Heart left ventricle (tissue), 16 donors: ENCODE results near the gene PMEPA1. TPM values are rescaled to one million over a fixed set of nuclear protein-coding genes. Genes with fewer than 3 reads are reported as not detected.

Experiments
- ATAC-seq, 4 donors: fragments of 200-7000 bp; cut with Tn5 transposase; one replicate each; pipeline ENCODE4 v1.9.1; 2020 to 2022; ENCODE audit warnings: moderate library complexity in 4 of 4, mild to moderate bottlenecking in 3 of 4, moderate number of reproducible peaks in 1 of 4
- DNase-seq, 5 donors: peaks; one replicate each; pipeline ENCODE4 v3.0.0-alpha.2; 2020
- H3K27ac ChIP-seq, 12 donors: fragments of 200-600 bp; sonication (generic) in 4 of 12; one replicate each; pipeline versions ENCODE4 v1.5.0 to v1.8.0; 2016 to 2022; ENCODE audit warnings: mild to moderate bottlenecking in 2 of 12
- H3K27me3 ChIP-seq, 9 donors: fragments of 200-600 bp; sonication (generic) in 2 of 9; one replicate each; pipeline versions ENCODE4 v1.5.1 to v1.8.0; 2016 to 2022; ENCODE audit warnings: mild to moderate bottlenecking in 3 of 9
- H3K36me3 ChIP-seq, 9 donors: fragments of 200-600 bp; sonication (generic) in 2 of 9; one replicate each; pipeline versions ENCODE4 v1.5.0 to v1.8.0; 2018 to 2022; ENCODE audit warnings: mild to moderate bottlenecking in 2 of 9
- H3K4me1 ChIP-seq, 12 donors: fragments of 200-600 bp; sonication (generic) in 4 of 12; one replicate each; pipeline versions ENCODE4 v1.5.0 to v1.8.0; 2016 to 2022; ENCODE audit warnings: mild to moderate bottlenecking in 3 of 12
- H3K4me3 ChIP-seq, 12 donors: fragments of 200-600 bp; sonication (generic) in 4 of 12; one replicate each; pipeline versions ENCODE4 v1.5.0 to v1.8.0; 2017 to 2022; ENCODE audit warnings: mild to moderate bottlenecking in 9 of 12, moderate library complexity in 4 of 12
- H3K9me3 ChIP-seq, 12 donors: fragments of 200-600 bp; sonication (generic) in 4 of 12; one replicate each; pipeline versions ENCODE4 v1.5.0 to v1.8.0; 2016 to 2022; ENCODE audit warnings: mild to moderate bottlenecking in 1 of 12
- CTCF ChIP-seq, 12 donors: fragments of 200-600 bp; sonication (generic) in 4 of 12; IDR thresholded peaks; one replicate each; pipeline versions ENCODE4 v1.5.0 to v1.8.0; 2018 to 2022; ENCODE audit warnings: antibody characterized with exemption in 12 of 12, mild to moderate bottlenecking in 5 of 12
- POLR2A ChIP-seq, 2 donors: fragments of 450-650 bp; IDR thresholded peaks; one replicate each; pipeline ENCODE4 v1.6.1; 2017; ENCODE audit warnings: antibody characterized with exemption in 2 of 2, mild to moderate bottlenecking in 2 of 2, moderate library complexity in 2 of 2
- WGBS, 4 donors: extraction: QIAGEN DNeasy Blood & Tissue Kit in 2 of 4; methylation state at CpG; one replicate each; pipeline versions ENCODE4 v1.1.5 to v1.1.7; 2013 to 2018; 5-methylcytosine and 5-hydroxymethylcytosine counted together
- intact Hi-C, 10 donors: fragments of 100-400 bp; cut with DNase I; formaldehyde crosslinking; loops; one replicate each; pipeline versions ENCODE4 v1.11.1 to v1.14.2; 2022
- polyA plus RNA-seq, 2 donors: library from polyadenylated mRNA; stranded (reverse); fragments of 200-250 nt; gene quantifications; one replicate each; pipeline ENCODE4 v1.2.3, GENCODE V29; 2013
- total RNA-seq, 9 donors: library from RNA; depleted of rRNA in 2 of 9; stranded (reverse); fragments of >200 nt in 2 of 9; fragmentation: NEBNext Ultra II Directional in 3 of 9; extraction: Animal tissue kit (Norgen Biotek cat#: 25700) in 3 of 9; gene quantifications; one replicate each; pipeline versions ENCODE4 v1.1.0 to v1.2.4, GENCODE V29; 2016 to 2023
- donor health status: ischemic (EF 13 %, LVEDD 7.1; RV severe dilation, severe dysfunction).
- donor health status: healthy with polysubstance abuse.
- donor health status: DM: no; HTN: yes; CAD: no.
- donor health status: DM: no; HTN: no; CAD: no.
- donor health status: ischemic (EF 25% LVEDD 6.9; RV normal size, moderate dysfunction).
- donor health status: ischemic (EF 25% LVEDD 5.7; RV mildly dilated, moderate dysfunction).
- donor health status: healthy.
- donor health status: DM: yes; HTN: yes; CAD: no.
- donor health status: ischemic (EF 35%, LVEDD 5.7; RV mildly dilated, moderate dysfunction).
- donor health status: nonischemic (EF 11% LVEDD 7.7; RV severe dilation, severe dysfunction).
- donor health status: DM: yes; HTN: yes; CAD: no.
- donor health status: PGD.
- donor health status: ischemic (EF 29% LVEDD 5.4; RV normal size, mild dysfunction).
- donor health status: nonischemic (EF 23%, LVEDD 6.1; RV moderate dilation, normal function).

Gene PMEPA1
- total and polyA plus RNA-seq, 11 donors: 12.6 to 115 (median 30.0) TPM

DNA sequence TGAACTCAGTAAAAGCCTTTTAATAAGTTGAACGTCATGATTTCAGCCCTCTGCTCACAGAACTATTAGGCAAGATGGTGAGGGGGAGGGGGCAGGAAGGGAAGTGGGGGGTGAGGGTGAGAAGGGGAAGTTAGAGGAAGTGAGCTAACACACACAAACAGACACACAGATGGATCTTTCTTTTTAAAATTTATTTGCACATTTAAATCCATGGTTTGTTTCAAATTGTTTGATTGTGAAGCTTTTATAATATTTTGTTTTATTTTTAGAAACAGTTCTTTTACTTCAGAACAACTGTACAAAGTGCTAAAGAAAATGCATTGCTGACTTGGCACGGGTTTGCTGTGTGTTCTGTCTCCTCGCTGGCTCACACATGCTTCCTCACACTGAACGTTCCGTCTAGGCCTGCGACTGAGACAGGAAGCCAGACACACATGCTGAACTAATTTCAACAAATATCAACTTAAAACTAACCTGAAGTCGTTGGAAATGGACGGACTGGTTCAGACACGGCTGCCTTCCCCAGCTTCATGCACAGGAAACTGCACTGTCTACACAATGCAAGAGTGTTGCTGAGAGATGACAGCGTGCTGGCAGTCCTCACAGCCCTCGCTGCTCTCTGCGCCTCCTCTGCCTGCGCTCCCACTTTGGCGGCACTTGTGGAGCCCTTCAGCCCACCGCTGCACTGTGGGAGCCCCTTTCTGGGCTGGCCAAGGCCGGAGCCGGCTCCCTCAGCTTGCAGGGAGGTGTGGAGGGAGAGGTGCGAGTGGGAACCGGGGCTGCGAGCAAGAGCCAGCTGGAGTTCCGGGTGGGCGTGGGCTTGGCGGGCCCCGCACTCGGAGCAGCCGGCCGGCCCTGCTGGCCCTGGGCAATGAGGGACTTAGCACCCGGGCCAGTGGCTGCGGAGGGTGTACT, 81.5 kb downstream of the PMEPA1 start:
- ATAC-seq (peak; percentile 85 to 93 (median 90)), DNase-seq (peak in 4 of 5 donors; percentile 47 to 70 (median 68))
- no peaks in the 10 kb centered on the region for H3K36me3 ChIP-seq
- intact Hi-C loops: loop anchor here in 1 of 10 donors (10.0 kb wide), 1 partner anchor 556 kb away; no protein-coding TSS in a partner anchor
- WGBS, 4 donors: 35 to 60% (median 48%) methylated on average over 11 to 29 of the region's 29 CpGs
- peak overlapping the region in 9 of 12 donors; percentile 0 to 42 (median 24) for H3K4me3 ChIP-seq
- H3K9me3 ChIP-seq: peaks cover 0 to 14% (median 5%) of the 10 kb centered on the region in 12 donors
- peaks cover 0 to 40% (median 11%) of the 10 kb centered on the region in 12 donors for H3K4me1 ChIP-seq
- H3K27me3 ChIP-seq: peaks cover 0 to 4% (median 0%) of the 10 kb centered on the region in 9 donors
- TF ChIP-seq POLR2A (IDR thresholded peaks at IDR 0.05) (no peak), CTCF (IDR thresholded peaks at IDR 0.05) (no peak)
- H3K27ac ChIP-seq: peak overlapping the region; percentile 56 to 93 (median 76)

GRCh38 chr20:57627339-57627738, 82.5 kb downstream of the PMEPA1 start:
- peaks cover 0 to 14% (median 5%) of the 10 kb centered on the region in 12 donors for H3K9me3 ChIP-seq
- peaks cover 0 to 40% (median 11%) of the 10 kb centered on the region in 12 donors for H3K4me1 ChIP-seq
- DNase-seq (peak in 1 of 5 donors; percentile 7), ATAC-seq (no peak)
- intact Hi-C loops: loop anchor here in 1 of 10 donors (10.0 kb wide), 1 partner anchor 557 kb away; no protein-coding TSS in a partner anchor
- WGBS, 4 donors: 72 to 86% (median 74%) methylated on average over 2 of the region's 2 CpGs
- no peaks in the 10 kb centered on the region for H3K36me3 ChIP-seq
- TF ChIP-seq POLR2A (IDR thresholded peaks at IDR 0.05): no peak
- no peak for TF ChIP-seq CTCF (IDR thresholded peaks at IDR 0.05)
- no peak overlapping the region for H3K4me3 ChIP-seq
- H3K27ac ChIP-seq: peak overlapping the region; percentile 56 to 93 (median 76)
- peaks cover 0 to 9% (median under 1%) of the 10 kb centered on the region in 9 donors for H3K27me3 ChIP-seq

DNA sequence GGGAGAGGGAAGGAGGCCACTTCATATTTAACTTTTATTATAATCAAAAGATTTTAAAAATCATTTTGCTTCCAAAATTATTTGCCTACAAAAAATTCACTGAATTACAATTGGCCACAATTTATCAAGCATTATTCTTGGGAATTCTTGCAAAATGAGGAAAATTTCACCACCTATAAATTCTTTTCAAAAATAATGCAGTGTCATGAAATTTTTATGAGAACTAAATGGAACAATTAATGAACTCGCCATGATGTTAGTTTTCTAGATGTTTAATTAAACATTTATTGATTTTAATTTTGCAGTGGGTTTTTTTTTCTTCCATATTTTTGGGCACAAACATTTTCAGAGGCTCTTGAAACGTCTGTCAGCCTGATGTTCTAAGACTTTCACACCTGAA, 83.8 kb downstream of the PMEPA1 start:
- intact Hi-C loops: loop anchor here in 1 of 10 donors (10.0 kb wide), 1 partner anchor 559 kb away; no protein-coding TSS in a partner anchor
- Histone ChIP-seq H3K4me1 (peaks cover 0 to 46% (median 11%) of the 10 kb centered on the region in 12 donors), H3K36me3 (no peaks in the 10 kb centered on the region), H3K27ac (no peak overlapping the region), H3K27me3 (peaks cover 0 to 15% (median 0%) of the 10 kb centered on the region in 9 donors), H3K9me3 (peaks cover 0 to 14% (median 5%) of the 10 kb centered on the region in 12 donors), H3K4me3 (no peak overlapping the region)
- DNase-seq: no peak
- no peak for TF ChIP-seq CTCF (IDR thresholded peaks at IDR 0.05)
- TF ChIP-seq POLR2A (IDR thresholded peaks at IDR 0.05): no peak
- 84 to 92% (median 89%) methylated on average over 2 of the region's 2 CpGs for WGBS, 4 donors
- no peak for ATAC-seq
